ENCODE measurements around the gene KBTBD13.
"Not testable (repeated sequence)": the region's sequence is repeated elsewhere in the genome, so short reads cannot be mapped to it uniquely, and the experiment has no call there.

KBTBD13 gene

GRCh38 chr15:65069179-65069578 is 7.4 kb upstream of the KBTBD13 start:
- TF ChIP-seq, protein P1, sequence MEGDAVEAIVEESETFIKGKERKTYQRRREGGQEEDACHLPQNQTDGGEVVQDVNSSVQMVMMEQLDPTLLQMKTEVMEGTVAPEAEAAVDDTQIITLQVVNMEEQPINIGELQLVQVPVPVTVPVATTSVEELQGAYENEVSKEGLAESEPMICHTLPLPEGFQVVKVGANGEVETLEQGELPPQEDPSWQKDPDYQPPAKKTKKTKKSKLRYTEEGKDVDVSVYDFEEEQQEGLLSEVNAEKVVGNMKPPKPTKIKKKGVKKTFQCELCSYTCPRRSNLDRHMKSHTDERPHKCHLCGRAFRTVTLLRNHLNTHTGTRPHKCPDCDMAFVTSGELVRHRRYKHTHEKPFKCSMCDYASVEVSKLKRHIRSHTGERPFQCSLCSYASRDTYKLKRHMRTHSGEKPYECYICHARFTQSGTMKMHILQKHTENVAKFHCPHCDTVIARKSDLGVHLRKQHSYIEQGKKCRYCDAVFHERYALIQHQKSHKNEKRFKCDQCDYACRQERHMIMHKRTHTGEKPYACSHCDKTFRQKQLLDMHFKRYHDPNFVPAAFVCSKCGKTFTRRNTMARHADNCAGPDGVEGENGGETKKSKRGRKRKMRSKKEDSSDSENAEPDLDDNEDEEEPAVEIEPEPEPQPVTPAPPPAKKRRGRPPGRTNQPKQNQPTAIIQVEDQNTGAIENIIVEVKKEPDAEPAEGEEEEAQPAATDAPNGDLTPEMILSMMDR (IDR thresholded peaks at IDR 0.05; ENCODE audit: insufficient read depth, missing control alignments): no peak
- DNase-seq (ENCODE audit: insufficient read length, low spot score) (no peak), FAIRE-seq (no peak)

GRCh38 chr15:65069779-65070546 is 6.6 kb upstream of the KBTBD13 start:
- no peak for DNase-seq (ENCODE audit: insufficient read length, low spot score)
- TF ChIP-seq, protein P1 (IDR thresholded peaks at IDR 0.05; ENCODE audit: insufficient read depth, missing control alignments): no peak
- FAIRE-seq: no peak

DNA sequence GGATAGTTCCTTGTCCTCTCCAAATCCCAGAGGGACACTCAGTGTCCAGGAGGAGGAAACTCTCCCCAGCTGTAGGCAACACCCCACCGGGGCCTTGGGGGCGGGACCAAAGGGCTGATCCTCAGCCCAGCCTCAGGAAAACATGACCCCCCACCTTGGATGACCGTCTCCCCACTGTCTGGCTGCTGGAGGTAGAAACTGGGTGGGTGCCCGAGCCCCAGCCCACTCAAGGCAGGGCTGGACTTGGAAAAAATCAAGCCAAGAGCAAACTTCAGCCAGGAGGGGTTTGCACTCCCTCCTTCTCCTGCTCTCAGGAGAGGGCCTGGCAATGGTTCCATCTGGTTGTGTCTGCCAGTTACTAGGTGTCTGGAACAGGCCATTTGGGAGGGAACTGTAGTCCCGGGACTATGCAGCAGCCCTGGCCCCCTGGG is 5.2 kb upstream of the KBTBD13 start:
- DNase-seq (ENCODE audit: insufficient read length, low spot score) (no peak), FAIRE-seq (no peak)
- TF ChIP-seq, protein P1 (IDR thresholded peaks at IDR 0.05; ENCODE audit: insufficient read depth, missing control alignments): no peak

DNA sequence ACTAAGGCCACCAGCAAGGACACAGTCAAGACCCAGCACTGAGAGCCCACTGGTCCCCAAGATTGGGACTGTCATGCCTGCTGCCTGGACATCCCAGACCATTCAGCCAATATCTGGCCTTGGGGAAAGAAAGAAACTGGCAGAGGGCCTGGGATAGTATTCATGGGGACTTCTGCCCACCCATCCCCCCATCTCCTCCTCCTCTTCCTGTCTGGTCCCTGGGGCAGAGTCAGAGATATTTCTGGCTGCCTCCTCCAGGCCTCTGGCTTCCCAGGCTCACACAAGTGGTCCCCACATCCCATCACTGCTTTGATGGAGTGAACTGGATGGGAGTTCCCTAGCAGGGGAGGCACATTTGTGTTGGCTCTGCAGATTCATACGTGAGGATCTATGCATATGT is 4.5 kb upstream of the KBTBD13 start:
- DNase-seq (ENCODE audit: insufficient read length, low spot score) (no peak), FAIRE-seq (no peak)
- TF ChIP-seq, protein P1 (IDR thresholded peaks at IDR 0.05; ENCODE audit: insufficient read depth, missing control alignments): no peak

- TF ChIP-seq, protein P1 (IDR thresholded peaks at IDR 0.05; ENCODE audit: insufficient read depth, missing control alignments): no peak
- DNase-seq (ENCODE audit: insufficient read length, low spot score) (no peak), FAIRE-seq (no peak)
Observed at GRCh38 chr15:65072617-65073016, 3.9 kb upstream of the KBTBD13 start.

DNA sequence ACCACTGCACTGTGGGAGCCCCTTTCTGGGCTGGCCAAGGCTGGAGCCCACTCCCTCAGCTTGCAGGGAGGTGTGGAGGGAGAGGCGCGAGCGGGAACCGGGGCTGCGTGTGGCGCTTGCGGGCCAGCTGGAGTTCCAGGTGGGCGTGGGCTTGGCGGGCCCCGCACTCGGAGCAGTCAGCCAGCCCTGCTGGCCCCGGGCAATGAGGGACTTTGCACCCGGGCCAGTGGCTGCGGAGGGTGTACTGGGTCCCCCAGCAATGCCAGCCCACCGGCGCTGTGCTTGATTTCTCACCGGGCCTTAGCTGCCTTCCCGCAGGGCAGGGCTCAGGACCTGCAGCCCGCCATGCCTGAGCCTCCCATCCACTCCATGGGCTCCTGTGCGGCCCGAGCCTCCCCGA is 1.6 kb upstream of the KBTBD13 start:
- DNase-seq (ENCODE audit: insufficient read length, low spot score); FAIRE-seq: not testable (repeated sequence)

GRCh38 chr15:65075607-65076395 is 745 bp upstream of the KBTBD13 start:
- not testable (repeated sequence) for FAIRE-seq; DNase-seq (ENCODE audit: insufficient read length, low spot score)

Data from D721Med (cell line).